ENCODE results near the gene DAP. TPM values are rescaled to one million over a fixed set of nuclear protein-coding genes. Genes with fewer than 3 reads are reported as not detected.

DAP gene
- total and polyA plus RNA-seq, 10 of the 15 experiments (the other 5 are each of a cell fraction or from before 2014, with no cell fraction given), result 12.9 to 130 (median 49.9) TPM

GRCh38 chr5:10688651-10689171, 72.3 kb downstream of the DAP start:
- in situ Hi-C loops (cut with MboI), result loop anchor here (5.0 kb wide), 1 partner anchor 236 kb away; no protein-coding TSS in a partner anchor
- CTCF ChIA-PET, result interaction anchor here (0.6 to 7.0 kb wide), 15 partner anchors 10 to 931 kb away, joined by 3 to 111 read pairs (median 9); no protein-coding TSS in a partner anchor
- H3K4me1 ChIP-seq (ENCODE audit: control insufficient read depth, insufficient read depth, low read length), result peaks cover 23% of the 10 kb centered on the region

More at GRCh38 chr5:10688651-10689171, 72.3 kb downstream of the DAP start:
- TF ChIP-seq RELB (IDR thresholded peaks at IDR 0.05; ENCODE audit: low read depth) (no peak), ZBTB4 (CRISPR knock-in tag; IDR thresholded peaks at IDR 0.05) (no peak)
- no peak overlapping the region for H2AFZ ChIP-seq (ENCODE audit: control insufficient read depth, low read depth, low read length)
- H3K36me3 ChIP-seq (ENCODE audit: control insufficient read depth in 2 of 2, insufficient read depth in 2 of 2, low read length in 1 of 2), result peaks cover 2 to 7% of the 10 kb centered on the region in 2 experiments; a peak in 3 of 4 replicates
- no peak for ATAC-seq
- ChIA-PET POLR2A (interaction anchor here (0.9 to 1.2 kb wide), 2 partner anchors 55 to 61 kb away, joined by 4 to 5 read pairs; no protein-coding TSS in a partner anchor), RAD21 (ENCODE audit: unreplicated experiment) (interaction anchor here (0.6 to 4.2 kb wide), 9 partner anchors 54 to 235 kb away, joined by 3 to 44 read pairs (median 7); no protein-coding TSS in a partner anchor), SMC1A (ENCODE audit: uncharacterized antibody, unreplicated experiment) (interaction anchor here (0.7 to 4.5 kb wide), 10 partner anchors 11 to 265 kb away, joined by 3 to 37 read pairs (median 5); no protein-coding TSS in a partner anchor)
- no peak overlapping the region for H3K4me2 ChIP-seq (ENCODE audit: control insufficient read depth, insufficient read depth)
- no peak overlapping the region for H3K9ac ChIP-seq (ENCODE audit: control insufficient read depth, insufficient read depth, low read length)
- 99% methylated on average over 13 of the region's 13 CpGs for WGBS (ENCODE audit: insufficient coverage, insufficient replicate concordance, low lambda C conversion rate, missing lambda C conversion rate)
- BruUV-seq (replicated peaks), result no TSS peak
- no peak overlapping the region for H3K4me3 ChIP-seq
- FAIRE-seq, result no peak
- no peak overlapping the region for H3K27ac ChIP-seq (ENCODE audit: control insufficient read depth, insufficient read depth)
- no peak for DNase-seq (ENCODE audit: low read depth, low spot score)
- peaks cover 9% of the 10 kb centered on the region for H3K79me2 ChIP-seq (ENCODE audit: control insufficient read depth, insufficient read depth, low read length)
- no peaks in the 10 kb centered on the region for H4K20me1 ChIP-seq (ENCODE audit: control insufficient read depth, insufficient read depth)
- no peaks in the 10 kb centered on the region for H3K27me3 ChIP-seq (replicated peaks in 1 of 2; ENCODE audit: control insufficient read depth in 2 of 2, insufficient read depth in 2 of 2, low read length in 1 of 2)
- intact Hi-C loops (cut with micrococcal nuclease; ENCODE audit: unreplicated experiment), result loop anchor here (1.0 to 2.0 kb wide), 3 partner anchors 53 to 236 kb away; no protein-coding TSS in a partner anchor
- peaks cover 16% of the 10 kb centered on the region for H3K9me3 ChIP-seq (replicated peaks; ENCODE audit: control insufficient read depth, insufficient read depth, low read length)

All from GM12878 (cell line).